Measurements from ENCODE around the gene ADAMTSL4.
"Not testable (repeated sequence)": the region's sequence is repeated elsewhere in the genome, so short reads cannot be mapped to it uniquely, and the experiment has no call there.

ADAMTSL4 gene

GRCh38 chr1:150604226-150604588 is 55.0 kb downstream of the ADAMTSL4 start:
- no peak for DNase-seq
- no peak overlapping the region for H3K4me3 ChIP-seq (ENCODE audit: low read depth, low read length)
- H3K27me3 ChIP-seq: no peaks in the 10 kb centered on the region
- H3K4me1 ChIP-seq: no peaks in the 10 kb centered on the region; the same call in none of the 2 replicates
- no peak for TF ChIP-seq CTCF (IDR thresholded peaks at IDR 0.05; ENCODE audit: low read depth, low read length)
- no peaks in the 10 kb centered on the region; the same call in 1 of the 2 replicates for H3K36me3 ChIP-seq
- H3K9me3 ChIP-seq: no peaks in the 10 kb centered on the region

- H3K36me3 ChIP-seq; H3K4me3 ChIP-seq (ENCODE audit: low read depth, low read length); DNase-seq; H3K9me3 ChIP-seq; H3K27me3 ChIP-seq; H3K4me1 ChIP-seq: not testable (repeated sequence)
These were observed 56.2 kb downstream of the ADAMTSL4 start for GRCh38 chr1:150605451-150605731.

- Histone ChIP-seq H3K4me1 (no peaks in the 10 kb centered on the region; the same call in none of the 2 replicates), H3K27me3 (no peaks in the 10 kb centered on the region), H3K36me3 (peaks cover 7% of the 10 kb centered on the region), H3K4me3 (ENCODE audit: low read depth, low read length) (no peak overlapping the region), H3K9me3 (no peaks in the 10 kb centered on the region)
- no peak for TF ChIP-seq CTCF (IDR thresholded peaks at IDR 0.05; ENCODE audit: low read depth, low read length)
- no peak for DNase-seq
These were observed 57.4 kb downstream of the ADAMTSL4 start for GRCh38 chr1:150606463-150607142.

- Histone ChIP-seq H3K4me3 (ENCODE audit: low read depth, low read length) (no peak overlapping the region), H3K4me1 (no peaks in the 10 kb centered on the region), H3K36me3 (peaks cover 17% of the 10 kb centered on the region), H3K27me3 (no peaks in the 10 kb centered on the region), H3K9me3 (no peaks in the 10 kb centered on the region)
- no peak for DNase-seq
- TF ChIP-seq CTCF (IDR thresholded peaks at IDR 0.05; ENCODE audit: low read depth, low read length): no peak
These were observed 60.5 kb downstream of the ADAMTSL4 start for GRCh38 chr1:150609732-150610131.

All from BE2C (cell line).